ENCODE data around the gene FAM53A.
"Not testable (repeated sequence)": the region's sequence is repeated elsewhere in the genome, so short reads cannot be mapped to it uniquely, and the experiment has no call there.

FAM53A gene

GRCh38 chr4:1717129-1718094, 33.3 kb upstream of the FAM53A start:
- DNase-seq (ENCODE audit: low spot score) = no peak

GRCh38 chr4:1716065-1716945, 32.2 kb upstream of the FAM53A start:
- DNase-seq (ENCODE audit: low spot score) = no peak

DNA sequence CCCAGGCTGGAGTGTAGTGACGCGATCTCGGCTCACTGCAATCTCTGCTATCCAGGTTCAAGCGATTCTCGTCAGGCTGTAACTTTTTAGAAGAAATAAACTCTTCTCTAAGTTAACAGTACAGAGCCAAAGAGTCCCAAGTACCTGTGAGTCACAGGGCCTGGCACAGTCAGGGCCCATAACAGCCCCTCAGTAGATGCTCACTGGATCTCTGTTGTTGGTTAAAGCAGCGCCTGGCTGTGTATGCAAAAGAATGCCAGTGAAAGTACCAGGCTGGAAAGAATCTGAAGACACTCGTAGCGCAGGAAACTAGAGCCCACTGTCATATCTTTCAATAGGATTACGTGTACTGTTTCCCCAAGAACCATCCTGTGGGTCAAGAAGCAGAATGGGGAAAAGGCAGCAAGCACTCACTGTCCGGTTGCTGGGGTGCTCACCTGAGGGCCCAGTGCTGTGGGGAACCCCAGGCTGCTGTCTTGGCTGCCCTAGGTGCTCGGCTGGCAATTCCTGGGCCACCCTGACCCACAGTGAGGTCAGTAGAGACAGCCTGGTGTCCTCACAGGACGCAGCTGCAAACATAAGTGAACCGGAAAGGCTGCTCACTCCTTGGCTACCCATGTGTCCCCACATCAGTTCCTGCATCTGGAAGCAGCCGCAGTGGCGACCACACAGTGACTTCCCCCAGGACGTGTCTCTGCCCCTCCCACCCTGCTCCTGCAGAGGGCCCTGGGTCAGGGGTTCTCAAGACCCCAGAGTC, 31.1 kb upstream of the FAM53A start:
- no peak for DNase-seq (ENCODE audit: low spot score)

DNA sequence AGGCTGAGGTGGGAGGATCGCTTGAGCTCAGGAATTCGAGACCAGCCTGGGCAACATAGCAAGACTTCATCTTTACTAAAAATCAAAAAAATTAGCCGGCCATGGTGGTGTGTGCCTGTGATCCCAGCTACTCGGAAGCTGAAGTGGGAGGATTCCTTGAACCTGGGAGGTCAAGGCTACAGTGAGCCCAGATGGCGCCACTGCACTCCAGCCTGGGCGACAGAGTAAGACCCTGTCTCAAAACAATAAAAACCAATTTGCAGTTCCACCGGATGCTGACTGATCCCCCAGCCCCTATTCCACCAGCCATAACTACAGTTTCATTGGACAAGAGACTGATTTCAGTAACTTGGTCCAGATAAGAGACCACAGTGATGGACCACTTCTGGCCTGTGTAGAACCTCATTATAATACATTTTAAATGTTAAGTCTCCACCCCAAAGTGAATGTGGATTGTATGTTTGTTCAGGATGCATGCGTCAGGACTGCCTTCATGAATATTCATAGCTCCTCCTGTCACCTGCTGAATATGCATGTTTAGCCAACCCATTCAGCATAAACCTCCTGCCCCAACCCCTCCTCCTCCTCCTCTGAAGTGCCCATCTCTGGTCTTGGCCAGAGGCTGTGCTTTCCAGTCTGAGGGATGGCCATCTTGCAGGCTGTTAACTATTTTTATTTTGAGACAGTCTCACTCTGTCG, 30.3 kb upstream of the FAM53A start:
- DNase-seq (ENCODE audit: low spot score) = no peak

GRCh38 chr4:1713003-1713851, 29.1 kb upstream of the FAM53A start:
- peak; percentile 61 for DNase-seq (ENCODE audit: low spot score)

- DNase-seq (ENCODE audit: low spot score) = peak; percentile 98
Measured at GRCh38 chr4:1712216-1713002, 28.3 kb upstream of the FAM53A start, which contains the start of gene SLBP. TSS of gene SLBP (minus strand) at chr4:1712319. CDS start at chr4:1712188, 131 bp downstream.

- DNase-seq (ENCODE audit: low spot score) = no peak
Measured at GRCh38 chr4:1711571-1712215, 27.6 kb upstream of the FAM53A start.

DNA sequence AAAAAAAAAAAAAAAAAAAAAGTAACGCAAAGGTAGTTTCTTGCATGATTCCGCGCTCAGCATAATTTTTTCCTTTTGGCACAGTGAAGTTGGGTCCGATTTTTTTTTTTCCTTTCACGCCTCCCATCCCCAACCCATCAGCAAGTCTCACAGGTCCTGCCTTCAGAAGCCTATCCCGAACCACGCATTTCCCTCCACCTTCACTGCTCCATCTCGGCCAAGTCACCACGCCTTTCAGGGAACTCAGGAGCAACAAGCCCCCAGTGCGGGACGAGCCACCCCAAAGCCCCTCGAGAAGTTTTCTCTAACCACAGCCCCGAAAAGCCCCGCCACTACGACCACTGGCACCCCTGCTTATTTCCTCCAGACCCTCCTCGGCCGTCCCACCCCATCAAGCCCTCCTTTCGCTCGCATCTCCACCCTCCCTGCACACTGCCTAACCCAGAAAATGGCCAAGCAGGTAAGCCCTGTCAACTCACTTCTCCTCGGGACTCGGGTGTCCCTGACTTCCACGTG, 27.0 kb upstream of the FAM53A start:
- no peak for DNase-seq (ENCODE audit: low spot score)

- DNase-seq (ENCODE audit: low spot score) = no peak
Measured at GRCh38 chr4:1708581-1708980, 24.5 kb upstream of the FAM53A start.

DNA sequence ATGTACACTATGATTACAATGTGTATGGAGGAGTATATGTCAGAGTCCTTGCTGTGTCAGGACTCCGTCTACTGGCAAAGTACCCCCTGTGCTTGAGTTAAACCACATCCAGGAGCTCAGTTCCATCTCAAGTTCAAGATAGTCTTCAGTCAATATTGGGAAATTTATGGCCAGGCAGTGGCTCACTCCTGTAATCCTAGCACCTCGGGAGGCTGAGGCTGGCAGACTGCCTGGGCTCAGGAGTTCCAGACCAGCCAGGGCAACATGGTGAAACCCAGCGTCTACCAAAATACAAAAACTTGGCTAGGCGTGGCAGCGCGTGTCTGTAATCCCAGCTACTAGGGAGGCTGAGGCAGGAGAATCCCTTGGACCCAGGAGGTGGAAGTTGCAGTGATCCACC, 22.2 kb upstream of the FAM53A start:
- DNase-seq (ENCODE audit: low spot score) = no peak

DNA sequence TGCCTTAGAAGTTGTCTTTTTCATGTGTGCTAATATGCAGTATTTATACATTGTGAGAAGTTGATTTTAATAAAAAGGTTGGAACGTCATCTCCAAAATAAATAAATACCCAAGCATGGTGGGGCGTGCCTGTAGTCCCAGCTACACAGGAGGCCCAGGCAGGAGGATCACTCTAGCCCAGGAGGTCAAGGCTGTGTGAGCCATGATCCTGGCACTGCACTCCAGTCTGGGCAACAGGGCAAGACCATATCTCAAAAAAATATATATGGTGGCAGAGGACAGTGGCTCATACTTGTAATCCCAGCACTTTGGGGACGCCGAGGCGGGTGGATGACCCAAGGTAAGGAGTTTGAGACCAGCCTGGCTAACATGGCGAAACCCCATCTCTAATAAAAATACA, 21.6 kb upstream of the FAM53A start:
- DNase-seq (ENCODE audit: low spot score) = no peak

DNA sequence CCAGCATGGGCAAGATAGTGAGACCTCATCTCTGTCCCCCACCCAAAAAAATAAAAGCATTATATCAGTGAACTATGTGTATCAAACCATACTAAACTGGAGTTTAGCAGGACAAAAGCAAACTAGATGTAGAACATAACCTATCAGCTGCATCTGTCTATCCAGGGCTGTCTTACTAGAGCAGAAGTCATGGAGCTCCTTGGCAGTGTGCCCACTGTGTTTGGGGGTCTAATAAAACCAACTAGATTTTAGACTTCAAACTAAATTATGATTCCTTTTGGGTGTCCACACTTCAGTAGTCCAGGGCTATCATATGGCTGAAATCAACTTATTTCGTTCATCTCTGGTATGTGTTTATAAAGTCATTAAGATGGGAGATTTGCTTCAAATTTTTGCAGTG, 19.8 kb upstream of the FAM53A start:
- no peak for DNase-seq (ENCODE audit: low spot score)

DNA sequence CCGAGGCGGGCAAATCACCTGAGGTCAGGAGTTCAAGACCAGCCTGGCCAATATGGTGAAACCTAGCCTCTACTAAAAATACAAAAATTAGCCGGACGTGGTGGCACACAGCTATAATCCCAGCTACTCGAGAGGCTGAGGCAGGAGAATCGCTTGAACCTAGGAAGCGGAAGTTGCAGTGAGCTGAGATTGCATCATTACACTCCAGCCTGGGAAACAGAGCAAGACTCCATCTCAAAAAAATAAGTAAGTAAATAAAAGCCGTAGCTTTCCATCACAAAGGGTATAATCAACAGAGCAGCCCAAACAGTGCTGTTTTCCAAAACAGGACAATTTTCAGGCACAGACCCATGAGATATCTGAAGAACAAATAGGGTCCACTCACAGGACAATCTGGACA, 17.6 kb upstream of the FAM53A start:
- DNase-seq (ENCODE audit: low spot score) = not testable (repeated sequence)

DNA sequence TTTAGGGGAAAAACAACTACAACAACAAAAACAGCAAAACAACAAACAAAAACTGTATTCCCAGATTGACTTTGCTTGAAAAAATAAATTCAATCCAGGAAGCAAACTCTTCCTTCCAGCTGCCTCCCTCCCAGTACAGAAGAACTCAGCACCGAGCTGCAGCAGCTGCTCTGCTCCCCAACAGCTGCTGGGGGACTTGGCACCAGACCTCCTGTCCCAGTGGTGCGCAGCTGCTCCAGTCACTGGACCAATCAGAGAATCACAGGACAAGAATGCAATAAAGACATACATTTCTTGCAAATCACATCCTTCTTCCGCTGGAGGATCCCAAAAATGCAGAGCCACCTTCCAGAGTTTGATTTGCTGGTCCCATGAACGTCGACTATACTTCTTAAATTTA, 11.8 kb upstream of the FAM53A start:
- no peak for DNase-seq (ENCODE audit: low spot score)

GRCh38 chr4:1693131-1693896, 9.2 kb upstream of the FAM53A start:
- DNase-seq (ENCODE audit: low spot score) = peak; percentile 70

DNA sequence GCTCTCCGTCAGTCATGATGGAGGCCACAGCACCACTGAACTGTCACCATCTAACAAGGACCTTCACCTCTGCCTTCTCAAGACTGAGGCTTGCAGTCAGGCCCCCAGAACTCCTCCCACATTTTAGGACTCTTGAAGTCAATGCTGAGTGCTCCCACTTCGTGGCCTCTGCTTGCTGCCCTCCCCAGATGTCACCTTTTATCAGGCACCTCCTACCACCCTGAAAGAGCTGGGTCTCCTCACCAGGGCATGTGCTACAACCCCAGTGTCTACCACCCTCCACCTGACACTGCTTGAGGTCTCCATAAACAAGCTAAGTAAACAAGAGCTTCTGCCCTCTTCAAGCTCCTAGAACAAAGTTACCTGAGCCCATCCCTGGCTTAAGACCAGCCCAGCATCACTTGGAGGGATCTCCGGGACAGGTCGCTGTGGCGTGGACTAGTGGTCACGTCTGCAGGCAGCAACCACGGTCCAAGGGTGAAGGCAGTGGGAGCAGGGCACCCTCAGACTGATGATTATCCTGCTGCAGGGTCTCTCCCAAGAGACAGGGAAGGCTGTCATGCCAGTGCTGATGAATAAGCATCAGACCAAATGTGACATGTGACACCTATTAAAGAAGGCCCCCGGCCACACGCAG, 7.7 kb upstream of the FAM53A start:
- no peak for DNase-seq (ENCODE audit: low spot score)

DNA sequence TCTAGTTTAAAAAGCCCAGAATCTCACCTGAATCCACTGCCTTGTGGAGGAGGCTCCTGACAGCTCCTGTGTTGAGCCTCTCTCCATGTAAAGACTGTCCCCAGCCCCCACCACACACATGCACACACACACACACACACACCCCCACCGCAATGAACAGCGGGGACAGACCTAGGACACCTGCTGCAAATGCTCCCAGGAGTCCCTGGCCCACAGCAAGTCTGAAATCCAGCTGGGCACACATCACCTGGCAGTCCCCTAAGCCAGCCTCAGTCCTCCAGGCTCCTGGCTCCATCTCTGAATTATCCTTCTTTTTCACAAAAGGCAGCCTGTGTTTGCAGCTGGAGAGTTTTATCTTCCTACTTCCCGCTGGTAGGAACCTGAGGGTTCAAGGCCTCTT, 6.6 kb upstream of the FAM53A start:
- no peak for DNase-seq (ENCODE audit: low spot score)
